Measurements from ENCODE around the gene CEND1. TPM values are rescaled to one million over a fixed set of nuclear protein-coding genes. Genes with fewer than 3 reads are reported as not detected.

Gene CEND1
- not detected for total RNA-seq

- ATAC-seq, result no peak
These were observed at the start of gene CEND1 for GRCh38 chr11:789943-790342. CEND1 (minus strand) TSS chr11:790090; CDS start chr11:788576, 1,514 bp downstream.

- ATAC-seq, result no peak
These were observed 49.4 kb upstream of the CEND1 start for GRCh38 chr11:839280-839623.

- ATAC-seq, result no peak
These were observed 48.8 kb upstream of the CEND1 start for GRCh38 chr11:838441-839279.

- ATAC-seq, result no peak
These were observed 48.1 kb upstream of the CEND1 start for GRCh38 chr11:837990-838307.

- ATAC-seq, result no peak
These were observed 47.5 kb upstream of the CEND1 start for GRCh38 chr11:837189-837989.

GRCh38 chr11:836700-837099 is 46.8 kb upstream of the CEND1 start:
- no peak for ATAC-seq

GRCh38 chr11:836274-836673 is 46.4 kb upstream of the CEND1 start:
- ATAC-seq, result no peak

GRCh38 chr11:834371-835316 is 44.8 kb upstream of the CEND1 start:
- ATAC-seq, result peak; percentile 65

- no peak for ATAC-seq
These were observed 44.0 kb upstream of the CEND1 start for GRCh38 chr11:833849-834311.

- peak; percentile 18 for ATAC-seq
These were observed 43.4 kb upstream of the CEND1 start for GRCh38 chr11:833114-833791.

- ATAC-seq, result peak; percentile 6
These were observed 42.7 kb upstream of the CEND1 start, which contains the start of gene CD151 for GRCh38 chr11:832529-833113. CD151 (plus strand) TSS chr11:832952; CDS start chr11:836070, 3,118 bp downstream.

- no peak for ATAC-seq
These were observed 42.2 kb upstream of the CEND1 start for GRCh38 chr11:831961-832528.

- no peak for ATAC-seq
These were observed 41.4 kb upstream of the CEND1 start for GRCh38 chr11:831118-831864.

- ATAC-seq, result peak; percentile 7
These were observed 40.6 kb upstream of the CEND1 start for GRCh38 chr11:830295-831117.

GRCh38 chr11:829847-830294 is 40.0 kb upstream of the CEND1 start:
- no peak for ATAC-seq

- peak; percentile 15 for ATAC-seq
These were observed 39.4 kb upstream of the CEND1 start for GRCh38 chr11:829176-829846.

- no peak for ATAC-seq
These were observed 38.8 kb upstream of the CEND1 start for GRCh38 chr11:828506-829175.

GRCh38 chr11:827897-828192 is 38.0 kb upstream of the CEND1 start, which contains the start of gene CRACR2B:
CRACR2B (plus strand) TSS chr11:827919; CDS start chr11:828608, 689 bp downstream.
- ATAC-seq, result no peak

Measured in esophagus mucosa (tissue), 1 donor.